CD4-positive, alpha-beta memory T cell (primary cell): ENCODE data around the gene HEBP2. TPM values are rescaled to one million over a fixed set of nuclear protein-coding genes. Genes with fewer than 3 reads are reported as not detected.
A peak's percentile ranks its signal among the peaks of the same experiment; 100 is the strongest.

Source experiments
- CTCF ChIA-PET: fragments of 350-600 bp; sonication (Branson Sonifier 250); formaldehyde crosslinking; loops from one replicate; lab custom pipeline; 2021; ENCODE audit warnings: inconsistent platforms; ENCODE audit not compliant: partially characterized antibody; lab: Charles Lee
- POLR2A ChIA-PET: fragments of 350-600 bp; sonication (Branson Sonifier 250); formaldehyde crosslinking; loops from one replicate; lab custom pipeline; 2021; ENCODE audit not compliant: partially characterized antibody; lab: Charles Lee
- DNase-seq, 5 donors: peaks; one replicate each; pipeline versions ENCODE4 v3.0.0 to v3.0.0-alpha.2; 2020 to 2022; ENCODE audit warnings: mixed read lengths in 1 of 5
- H3K27ac ChIP-seq: one replicate; pipeline ENCODE4 v1.7.0; 2013; ENCODE audit warnings: low read depth, low read length
- H3K27me3 ChIP-seq: 2 replicates; pipeline ENCODE4 v1.7.0; 2013; ENCODE audit warnings: mild to moderate bottlenecking, low read length, moderate library complexity; ENCODE audit not compliant: insufficient read depth
- H3K36me3 ChIP-seq: 2 replicates; pipeline ENCODE4 v1.7.0; 2013; ENCODE audit warnings: mild to moderate bottlenecking, low read length, moderate library complexity; ENCODE audit not compliant: insufficient read depth
- H3K4me1 ChIP-seq: 2 replicates; pipeline ENCODE4 v1.7.0; 2013; ENCODE audit warnings: mild to moderate bottlenecking, low read length, moderate library complexity; ENCODE audit not compliant: insufficient read depth
- H3K4me3 ChIP-seq, 2 donors: one replicate each; pipeline ENCODE4 v1.7.0; 2013; ENCODE audit warnings: low read length in 2 of 2, mild to moderate bottlenecking in 1 of 2
- H3K9me3 ChIP-seq, 2 donors: one replicate each; pipeline ENCODE4 v1.7.0; 2013; ENCODE audit warnings: low read length in 2 of 2, control low read depth in 1 of 2; ENCODE audit not compliant: control insufficient read depth in 1 of 2
- H3K27ac Mint-ChIP-seq, 7 donors: one replicate each; pipeline ENCODE4 v1.8.0; 2020 to 2021; ENCODE audit warnings: mixed read lengths in 7 of 7, mild to moderate bottlenecking in 6 of 7, inconsistent platforms in 3 of 7, moderate library complexity in 3 of 7
- H3K27me3 Mint-ChIP-seq, 2 donors: one replicate each; pipeline ENCODE4 v1.8.0; 2020 to 2021; ENCODE audit warnings: mixed read lengths in 2 of 2
- H3K36me3 Mint-ChIP-seq, 2 donors: one replicate each; pipeline ENCODE4 v1.8.0; 2020 to 2021; ENCODE audit warnings: mixed read lengths in 2 of 2, inconsistent platforms in 1 of 2, mild to moderate bottlenecking in 1 of 2
- H3K4me1 Mint-ChIP-seq, 4 donors: one replicate each; pipeline ENCODE4 v1.8.0; 2020 to 2021; ENCODE audit warnings: mixed read lengths in 4 of 4, mild to moderate bottlenecking in 1 of 4
- H3K4me3 Mint-ChIP-seq, 8 donors: one replicate each; pipeline ENCODE4 v1.8.0; 2020 to 2021; ENCODE audit warnings: mixed read lengths in 8 of 8, mild to moderate bottlenecking in 7 of 8, moderate library complexity in 6 of 8, inconsistent platforms in 3 of 8
- H3K9me3 Mint-ChIP-seq, 8 donors: one replicate each; pipeline ENCODE4 v1.8.0; 2020 to 2021; ENCODE audit warnings: mixed read lengths in 8 of 8, mild to moderate bottlenecking in 5 of 8, inconsistent platforms in 3 of 8, moderate library complexity in 1 of 8
- intact Hi-C: fragments of 100-400 bp; cut with micrococcal nuclease; formaldehyde crosslinking; loops from one replicate; pipeline ENCODE4 v1.15.1; 2023
- polyA plus RNA-seq, 2 donors: library from polyadenylated mRNA; unstranded; fragments of 300-500 nt; fragmentation: Illumina TruSeq; gene quantifications; one replicate each; pipeline ENCODE4 v1.2.3, GENCODE V29; 2021
- total RNA-seq, 2 experiments: library from RNA; stranded (reverse); gene quantifications; one replicate each; pipeline ENCODE4 v1.2.3, GENCODE V29; 2021

Gene HEBP2
- total and polyA plus RNA-seq, 4 experiments from 2014 or later = 47.2 to 52.7 (median 48.8) TPM

GRCh38 chr6:138397128-138398122 is 6.6 kb upstream of the HEBP2 start:
- H3K4me1 Mint-ChIP-seq = no peaks in the 10 kb centered on the region
- no peak overlapping the region for H3K27ac Mint-ChIP-seq
- ChIA-PET POLR2A (no interaction called here), CTCF (no interaction called here)
- no peak for DNase-seq
- Histone ChIP-seq H3K9me3 (no peaks in the 10 kb centered on the region), H3K27me3 (no peaks in the 10 kb centered on the region), H3K4me3 (no peak overlapping the region), H3K4me1 (no peaks in the 10 kb centered on the region), H3K27ac (no peak overlapping the region), H3K36me3 (no peaks in the 10 kb centered on the region)
- no peaks in the 10 kb centered on the region for H3K9me3 Mint-ChIP-seq
- no peak overlapping the region for H3K4me3 Mint-ChIP-seq
- H3K36me3 Mint-ChIP-seq = no peaks in the 10 kb centered on the region
- H3K27me3 Mint-ChIP-seq = peaks cover 0 to 1% of the 10 kb centered on the region in 2 donors
- intact Hi-C loops = no loop called here

- Histone ChIP-seq H3K4me1 (peaks cover 13% of the 10 kb centered on the region), H3K27me3 (no peaks in the 10 kb centered on the region), H3K36me3 (no peaks in the 10 kb centered on the region), H3K4me3 (no peak overlapping the region), H3K27ac (no peak overlapping the region), H3K9me3 (no peaks in the 10 kb centered on the region)
- H3K9me3 Mint-ChIP-seq = no peaks in the 10 kb centered on the region
- POLR2A ChIA-PET = no interaction called here
- intact Hi-C loops = loop anchor here (5.0 to 10.0 kb wide), 3 partner anchors 116 to 696 kb away; no protein-coding TSS in a partner anchor
- H3K4me3 Mint-ChIP-seq = peak overlapping the region in 1 of 8 donors; percentile 11
- no peak overlapping the region for H3K27ac Mint-ChIP-seq
- no peak for DNase-seq
- no peaks in the 10 kb centered on the region for H3K27me3 Mint-ChIP-seq
- peaks cover 0 to 4% of the 10 kb centered on the region in 2 donors for H3K36me3 Mint-ChIP-seq
- peaks cover 6 to 12% (median 9%) of the 10 kb centered on the region in 4 donors for H3K4me1 Mint-ChIP-seq
- CTCF ChIA-PET = no interaction called here
These were observed 3.7 kb upstream of the HEBP2 start for GRCh38 chr6:138400326-138400725.

GRCh38 chr6:138401960-138402837 is 1.8 kb upstream of the HEBP2 start:
- intact Hi-C loops = loop anchor here (5.0 to 10.0 kb wide), 3 partner anchors 117 to 697 kb away; no protein-coding TSS in a partner anchor
- POLR2A ChIA-PET = interaction anchor here (1.6 kb wide), 1 partner anchor 108 kb away, joined by 4 read pairs; no protein-coding TSS in a partner anchor
- H3K9me3 Mint-ChIP-seq = no peaks in the 10 kb centered on the region
- H3K27ac Mint-ChIP-seq = peak overlapping the region in 3 of 7 donors; percentile 42 to 82 (median 59)
- no peaks in the 10 kb centered on the region for H3K27me3 Mint-ChIP-seq
- peaks cover 0 to 20% of the 10 kb centered on the region in 2 donors for H3K36me3 Mint-ChIP-seq
- no peak overlapping the region for H3K27ac ChIP-seq
- H3K4me1 ChIP-seq = peaks cover 22% of the 10 kb centered on the region
- H3K4me3 Mint-ChIP-seq = peak overlapping the region; percentile 13 to 77 (median 34)
- H3K36me3 ChIP-seq = peaks cover 10% of the 10 kb centered on the region
- CTCF ChIA-PET = interaction anchor here (0.7 to 3.6 kb wide), 5 partner anchors 8 to 286 kb away, joined by 3 to 17 read pairs (median 5); no protein-coding TSS in a partner anchor
- H3K9me3 ChIP-seq = no peaks in the 10 kb centered on the region
- no peaks in the 10 kb centered on the region for H3K27me3 ChIP-seq
- H3K4me3 ChIP-seq = no peak overlapping the region
- peaks cover 13 to 23% (median 16%) of the 10 kb centered on the region in 4 donors for H3K4me1 Mint-ChIP-seq
- no peak for DNase-seq

GRCh38 chr6:138402838-138403187 is 1.2 kb upstream of the HEBP2 start:
- peak overlapping the region; percentile 2 to 73 for H3K4me3 ChIP-seq

GRCh38 chr6:138403324-138403800 is 661 bp upstream of the HEBP2 start:
- CTCF ChIA-PET = interaction anchor here (0.9 to 3.6 kb wide), 10 partner anchors 9 to 287 kb away, joined by 3 to 17 read pairs (median 4); no protein-coding TSS in a partner anchor
- peaks cover 13 to 25% (median 22%) of the 10 kb centered on the region in 4 donors for H3K4me1 Mint-ChIP-seq
- H3K27ac Mint-ChIP-seq = peak overlapping the region; percentile 70 to 91 (median 75)
- DNase-seq = peak in 3 of 5 donors; percentile 4 to 62 (median 27)
- H3K27me3 ChIP-seq = no peaks in the 10 kb centered on the region
- H3K36me3 ChIP-seq = peaks cover 22% of the 10 kb centered on the region
- POLR2A ChIA-PET = interaction anchor here (1.0 to 3.3 kb wide), 4 partner anchors 31 to 370 kb away, joined by 3 to 30 read pairs (median 6); partner anchors contain the start of gene CCDC28A
- H3K36me3 Mint-ChIP-seq = peaks cover 9 to 31% of the 10 kb centered on the region in 2 donors
- peak overlapping the region; percentile 72 for H3K27ac ChIP-seq
- peak overlapping the region; percentile 2 to 73 for H3K4me3 ChIP-seq
- intact Hi-C loops = loop anchor here (5.0 to 10.0 kb wide), 3 partner anchors 119 to 699 kb away; no protein-coding TSS in a partner anchor
- H3K4me3 Mint-ChIP-seq = peak overlapping the region; percentile 81 to 87 (median 84)
- no peaks in the 10 kb centered on the region for H3K9me3 ChIP-seq
- H3K27me3 Mint-ChIP-seq = no peaks in the 10 kb centered on the region
- H3K4me1 ChIP-seq = peaks cover 22% of the 10 kb centered on the region
- H3K9me3 Mint-ChIP-seq = no peaks in the 10 kb centered on the region

More at GRCh38 chr6:138402838-138403187, 1.2 kb upstream of the HEBP2 start:
- no peak for DNase-seq
- H3K27me3 Mint-ChIP-seq = no peaks in the 10 kb centered on the region
- Histone ChIP-seq H3K27ac (no peak overlapping the region), H3K36me3 (peaks cover 16% of the 10 kb centered on the region), H3K9me3 (no peaks in the 10 kb centered on the region), H3K4me1 (peaks cover 22% of the 10 kb centered on the region), H3K27me3 (no peaks in the 10 kb centered on the region)
- ChIA-PET POLR2A (interaction anchor here (1.6 to 3.3 kb wide), 3 partner anchors 30 to 107 kb away, joined by 4 to 30 read pairs (median 8); no protein-coding TSS in a partner anchor), CTCF (interaction anchor here (0.7 to 3.6 kb wide), 5 partner anchors 9 to 287 kb away, joined by 3 to 17 read pairs (median 5); no protein-coding TSS in a partner anchor)
- peaks cover 5 to 26% of the 10 kb centered on the region in 2 donors for H3K36me3 Mint-ChIP-seq
- peaks cover 13 to 23% (median 19%) of the 10 kb centered on the region in 4 donors for H3K4me1 Mint-ChIP-seq
- H3K27ac Mint-ChIP-seq = peak overlapping the region in 4 of 7 donors; percentile 41 to 78 (median 72)
- intact Hi-C loops = loop anchor here (5.0 to 10.0 kb wide), 3 partner anchors 118 to 698 kb away; no protein-coding TSS in a partner anchor
- H3K9me3 Mint-ChIP-seq = no peaks in the 10 kb centered on the region
- H3K4me3 Mint-ChIP-seq = peak overlapping the region; percentile 81 to 87 (median 84)
